GM18505 (cell line): ENCODE data around the gene VAC14.
"Not testable (repeated sequence)": the region's sequence is repeated elsewhere in the genome, so short reads cannot be mapped to it uniquely, and the experiment has no call there.

Experiments
- ATAC-seq: cut with Tn5 transposase; IDR thresholded peaks from one replicate; pipeline ENCODE4 v1.9.1; 2021; ENCODE audit not compliant: unreplicated experiment
- POLR2A ChIP-seq: IDR thresholded peaks from 4 replicates; pipeline ENCODE4 v1.6.1; 2011; ENCODE audit warnings: borderline replicate concordance; ENCODE audit not compliant: insufficient read depth, insufficient read length; ENCODE audit errors: extremely low read depth

VAC14 gene

DNA sequence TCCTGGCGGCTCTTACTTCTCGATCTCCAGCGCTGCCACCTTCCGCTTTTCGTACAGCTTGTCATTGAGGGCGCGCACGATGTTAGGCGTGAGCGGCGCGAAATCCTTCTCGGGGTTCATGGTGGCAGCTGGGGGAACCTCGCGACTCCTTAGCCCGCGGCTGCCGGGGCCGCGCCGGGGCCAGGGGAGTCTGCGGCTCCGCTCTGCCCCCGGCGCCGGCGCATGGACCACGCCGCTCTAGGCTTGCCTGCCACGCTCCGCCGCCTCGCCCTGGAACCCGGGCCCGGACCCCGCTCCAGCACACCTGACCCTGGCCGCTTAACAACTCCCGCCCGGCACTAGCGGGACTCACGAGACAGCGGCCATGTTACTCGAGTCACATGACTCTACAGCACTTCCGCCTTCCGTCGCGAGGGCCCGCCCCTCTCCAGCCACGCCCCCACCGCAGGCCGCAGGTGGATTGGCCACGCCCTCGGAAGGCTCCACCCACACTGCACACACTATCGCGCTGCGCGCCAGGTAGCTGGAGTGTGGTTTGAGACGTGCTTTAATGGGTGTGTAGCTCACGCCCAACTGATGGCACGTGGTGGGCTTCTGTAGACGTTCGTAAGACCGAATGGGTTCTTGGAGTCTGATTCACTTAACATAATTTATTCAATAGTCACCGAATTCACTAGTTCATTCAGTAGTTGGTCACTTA lies at the start of gene VAC14:
VAC14 (minus strand) TSS at position 378 of the 700 bp plus-strand sequence; CDS start at position 120, 258 bp downstream.
- peak; percentile 96 for ATAC-seq
- peak; percentile 83 for TF ChIP-seq POLR2A

DNA sequence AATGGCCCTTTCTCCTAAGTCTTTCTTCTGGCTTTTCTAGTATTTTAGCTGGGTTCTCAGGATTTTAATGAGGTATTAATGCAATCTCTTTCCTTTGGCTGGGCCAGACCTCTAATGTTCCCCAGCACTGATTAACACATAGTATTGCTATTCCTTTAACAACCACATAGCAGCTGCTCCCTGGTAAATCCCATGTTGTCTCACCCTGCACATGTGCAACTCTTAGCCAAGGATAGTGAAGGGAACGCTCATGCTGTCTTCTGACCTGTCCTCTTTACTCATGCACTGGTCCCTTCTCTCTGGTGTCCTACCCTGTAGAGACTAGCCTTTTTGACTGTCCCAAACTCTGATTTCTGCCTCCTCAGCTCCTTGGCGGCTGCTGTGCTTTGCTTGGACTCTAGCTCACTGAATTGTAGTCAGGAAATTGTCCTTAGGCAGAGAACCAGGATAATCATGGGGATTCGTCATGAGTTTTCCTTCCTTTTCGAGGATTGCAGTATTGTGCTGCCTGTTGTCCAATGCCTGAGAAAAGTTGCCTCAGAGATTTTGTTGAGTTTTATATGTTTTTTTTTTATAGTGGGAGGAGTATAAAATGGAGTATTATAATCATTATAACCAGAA lies 22.6 kb upstream of the VAC14 start:
- ATAC-seq, result not testable (repeated sequence)

DNA sequence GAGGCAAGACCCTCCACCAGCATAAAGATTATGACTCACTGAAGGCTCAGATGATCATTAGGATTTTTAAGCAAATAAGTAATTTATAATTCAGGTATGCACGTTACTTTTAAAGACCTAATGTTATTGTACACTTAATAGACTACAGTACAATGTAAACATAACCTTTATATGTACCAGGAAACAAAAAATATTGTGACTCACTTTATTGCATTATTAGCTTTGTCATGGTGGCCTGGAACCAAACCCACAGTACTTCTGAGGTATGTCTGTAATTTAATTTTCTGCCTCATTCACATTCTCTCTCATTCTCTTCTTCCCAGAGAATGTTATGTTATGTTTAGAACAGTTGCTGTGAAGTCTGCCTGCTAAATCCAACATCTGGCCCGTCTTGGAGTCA lies 21.8 kb upstream of the VAC14 start:
- ATAC-seq, result not testable (repeated sequence)

DNA sequence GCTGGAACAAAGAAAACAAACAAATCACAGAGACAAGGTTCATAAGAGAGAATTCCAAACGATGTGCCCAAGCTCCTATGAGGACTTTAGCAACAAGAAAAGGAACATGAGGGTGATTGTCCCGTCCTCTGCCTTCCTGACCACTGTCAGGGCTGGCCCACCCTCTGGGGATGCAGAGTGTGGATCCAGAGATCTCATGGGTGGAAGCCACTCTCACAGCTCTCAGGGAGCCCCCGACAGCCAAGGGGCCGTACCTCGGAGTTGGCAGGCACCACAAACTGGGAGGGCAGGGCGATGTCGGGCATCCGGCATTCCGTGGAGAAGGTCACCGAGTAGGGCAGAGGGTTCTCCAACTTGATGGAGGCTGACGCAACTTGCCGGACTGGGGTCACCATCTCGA lies 17.1 kb upstream of the VAC14 start:
- not testable (repeated sequence) for ATAC-seq

DNA sequence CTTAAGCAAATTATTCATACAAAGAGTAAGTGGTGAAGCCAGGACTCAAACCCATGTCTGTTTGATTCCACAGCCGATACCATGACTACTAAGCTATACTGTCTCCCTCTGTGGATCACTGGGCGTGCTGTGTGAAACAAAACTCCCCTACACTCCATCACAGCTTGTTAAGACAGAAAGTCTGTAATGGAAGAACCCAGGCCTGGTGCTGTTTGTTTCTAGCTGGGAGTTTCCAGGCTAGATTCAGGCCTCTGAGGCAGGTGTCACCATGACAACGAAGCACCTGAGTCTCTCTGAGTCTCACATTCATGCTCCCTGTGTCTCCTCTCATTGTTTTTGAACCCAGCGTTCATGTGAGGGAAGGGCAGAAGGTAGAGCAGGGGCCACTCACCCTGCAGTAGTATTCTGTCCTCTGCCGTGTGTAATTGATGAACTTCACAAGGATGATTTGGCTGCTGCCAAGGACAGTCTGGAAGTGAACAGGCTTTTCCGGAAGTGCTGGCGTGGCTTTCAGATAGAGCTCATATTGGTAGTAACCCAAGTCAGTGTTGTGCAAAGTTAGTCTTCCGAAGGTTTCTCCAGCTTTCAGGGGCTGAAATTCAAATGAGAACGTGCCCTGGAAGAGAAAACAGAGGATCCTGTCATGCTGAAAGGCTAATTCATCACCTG lies 8.6 kb upstream of the VAC14 start:
- no peak for ATAC-seq
- TF ChIP-seq POLR2A, result no peak

DNA sequence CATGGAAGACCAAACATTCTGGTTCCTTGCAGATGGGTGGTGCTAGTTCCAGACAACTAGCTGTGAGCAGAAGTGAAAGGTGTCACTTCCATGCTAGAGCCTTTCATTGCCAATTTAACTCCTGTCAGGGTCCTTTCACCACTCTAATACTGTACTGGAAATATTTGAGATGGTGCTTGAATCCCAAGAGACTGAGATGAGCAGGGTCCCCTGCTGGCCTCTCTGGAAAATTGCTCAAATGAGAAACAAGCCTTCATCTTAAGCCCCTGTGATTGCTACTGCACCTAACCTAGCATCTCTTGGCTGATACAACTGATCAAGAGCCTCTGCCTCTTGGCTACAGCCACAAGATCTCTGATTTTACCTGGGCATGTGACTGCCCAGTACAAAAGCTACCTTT lies 7.4 kb upstream of the VAC14 start:
- no peak for ATAC-seq
- TF ChIP-seq POLR2A, result no peak

DNA sequence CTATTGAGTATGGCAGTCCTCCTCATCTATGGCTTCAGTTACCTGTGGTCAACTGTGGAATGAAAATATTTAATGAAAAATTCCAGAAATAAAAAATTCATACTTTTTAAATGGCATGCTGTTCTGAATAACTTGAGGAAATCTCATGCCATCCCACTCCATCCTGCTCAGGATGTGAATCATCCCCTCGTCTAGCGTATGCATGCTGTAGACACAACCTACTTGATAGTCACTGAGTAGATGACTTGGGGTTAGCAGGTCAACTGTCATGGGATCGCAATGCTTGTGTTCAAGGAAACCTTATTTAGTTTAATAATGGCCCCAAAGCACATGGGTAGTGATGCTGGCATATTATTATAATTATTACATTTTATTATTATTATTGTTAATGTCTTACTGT lies 4.8 kb upstream of the VAC14 start:
- no peak for ATAC-seq
- TF ChIP-seq POLR2A, result no peak

DNA sequence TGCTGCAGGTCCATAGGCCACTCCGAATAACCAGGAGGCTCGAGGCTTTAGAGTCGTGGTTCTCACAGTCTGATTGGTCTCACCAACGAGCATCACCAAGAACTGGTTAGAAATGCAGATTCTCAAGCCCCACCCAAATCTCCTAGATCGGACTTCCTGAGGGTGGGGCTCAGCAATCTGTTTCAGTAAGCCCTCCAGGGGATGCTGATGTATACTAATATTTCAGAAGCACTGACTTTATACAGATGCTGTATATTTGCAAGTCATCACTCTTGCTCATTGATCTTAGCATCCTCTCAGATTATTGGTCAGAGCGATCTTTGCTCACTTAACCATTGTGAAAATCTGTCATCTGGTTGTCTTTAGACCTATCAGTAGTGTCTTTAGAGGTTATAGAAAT lies 4.4 kb upstream of the VAC14 start:
- no peak for ATAC-seq
- TF ChIP-seq POLR2A, result no peak

DNA sequence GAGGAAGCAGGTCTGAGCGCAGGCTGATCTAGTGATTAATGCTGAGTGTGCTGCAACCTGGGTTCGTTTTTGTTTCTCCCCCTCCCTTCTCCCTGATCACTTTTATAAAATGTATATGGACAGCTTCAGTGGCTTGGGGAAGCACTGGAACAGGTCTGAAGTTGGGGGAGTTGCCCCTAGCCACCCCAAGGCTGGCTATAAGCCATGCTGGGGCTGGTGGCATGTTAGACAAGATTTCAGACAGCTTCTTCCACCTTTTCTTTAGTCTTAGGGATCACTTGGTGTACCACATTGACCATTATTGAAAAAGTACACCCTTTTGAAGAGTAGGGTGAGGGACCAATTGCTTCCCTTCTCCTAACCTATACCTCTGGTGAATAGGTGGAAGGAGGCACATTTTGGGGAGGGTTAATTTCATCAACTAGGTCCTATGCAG lies 3.8 kb upstream of the VAC14 start:
- ATAC-seq, result no peak
- TF ChIP-seq POLR2A, result no peak

DNA sequence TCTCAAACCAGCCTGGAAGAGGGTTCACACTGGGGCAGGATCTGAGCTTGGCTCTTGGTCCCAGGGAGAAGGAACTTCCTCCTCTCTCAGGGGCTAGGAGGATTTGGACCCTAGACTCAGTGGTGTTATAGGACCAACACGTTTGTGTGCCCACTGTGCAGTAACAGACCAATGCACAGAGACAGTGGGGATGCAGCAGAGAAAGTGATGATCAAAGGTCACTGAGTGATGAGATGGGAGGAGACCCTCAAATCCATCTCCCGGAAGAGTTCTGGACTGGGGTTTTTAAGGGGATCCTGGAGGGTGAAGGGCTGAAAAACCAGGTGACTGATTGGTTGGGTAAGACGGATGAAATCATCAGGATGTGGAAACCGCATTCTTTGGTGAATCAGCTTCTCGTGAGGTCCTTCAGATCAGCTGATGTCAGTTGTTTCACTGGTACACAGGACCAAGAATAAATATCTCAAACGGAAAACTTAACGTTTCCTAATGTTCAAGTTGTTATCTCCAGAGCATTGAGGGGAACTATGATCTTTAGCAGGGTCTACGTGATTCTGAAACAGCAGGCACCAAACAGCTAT lies 3.3 kb upstream of the VAC14 start:
- TF ChIP-seq POLR2A, result no peak
- ATAC-seq, result no peak

DNA sequence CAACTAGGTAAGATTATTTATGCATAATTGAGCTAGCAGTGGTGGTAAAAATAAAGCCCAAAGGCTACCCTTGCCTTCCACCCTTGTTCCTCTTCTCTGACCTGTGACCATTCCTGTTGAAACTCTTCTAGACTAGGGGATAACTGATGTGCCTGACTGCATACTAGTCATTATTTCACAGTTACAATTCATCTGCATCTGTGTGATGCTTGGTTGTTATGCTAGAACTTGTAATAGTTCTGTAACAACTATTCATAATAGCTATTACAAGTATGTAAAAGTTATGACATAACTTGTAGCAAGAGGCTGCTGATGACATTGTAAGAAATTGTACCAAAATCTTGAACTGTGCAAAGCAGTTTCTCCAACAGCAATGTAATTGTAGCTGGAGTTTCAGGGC lies 2.4 kb upstream of the VAC14 start:
- no peak for ATAC-seq
- TF ChIP-seq POLR2A, result no peak

DNA sequence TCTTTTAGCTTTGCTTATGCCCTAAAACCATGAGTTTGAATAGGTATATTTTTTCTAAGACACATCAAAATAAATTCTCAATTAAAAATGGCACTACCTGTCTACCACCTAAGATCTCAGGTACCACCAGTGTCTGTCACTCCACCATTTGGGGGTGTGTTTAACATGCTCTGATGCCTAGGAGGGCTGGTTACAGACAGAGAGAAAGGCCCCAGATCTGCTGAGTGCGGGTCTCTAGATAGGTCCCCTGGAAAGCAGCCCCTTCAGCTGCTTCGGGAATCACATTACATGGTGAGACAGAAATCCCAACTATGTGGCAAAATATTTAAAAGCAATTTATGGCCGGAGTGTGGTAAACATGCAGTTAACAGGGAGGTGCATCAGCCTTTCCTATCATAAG lies 653 bp upstream of the VAC14 start:
- ATAC-seq, result no peak
- TF ChIP-seq POLR2A, result no peak

DNA sequence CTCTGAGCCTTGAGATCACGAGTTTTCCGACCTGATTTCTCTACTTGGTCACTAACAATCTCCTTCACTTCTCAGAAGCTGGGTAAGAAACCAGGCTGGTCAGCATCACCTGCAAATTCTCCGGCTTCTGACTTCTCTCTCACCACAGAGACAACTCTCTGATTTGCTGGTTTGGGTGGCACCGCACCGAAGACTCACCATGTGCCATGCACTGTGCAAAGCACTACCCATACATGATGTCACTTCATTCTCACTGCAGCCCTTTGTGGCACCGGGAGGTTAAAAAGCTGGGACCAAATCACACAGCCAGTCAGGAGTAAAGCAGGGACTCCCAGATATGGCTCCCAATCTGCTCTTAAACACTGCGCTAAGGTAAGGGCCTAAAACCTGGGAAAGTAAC lies 647 bp downstream of the VAC14 start:
- ATAC-seq, result no peak
- TF ChIP-seq POLR2A, result no peak

DNA sequence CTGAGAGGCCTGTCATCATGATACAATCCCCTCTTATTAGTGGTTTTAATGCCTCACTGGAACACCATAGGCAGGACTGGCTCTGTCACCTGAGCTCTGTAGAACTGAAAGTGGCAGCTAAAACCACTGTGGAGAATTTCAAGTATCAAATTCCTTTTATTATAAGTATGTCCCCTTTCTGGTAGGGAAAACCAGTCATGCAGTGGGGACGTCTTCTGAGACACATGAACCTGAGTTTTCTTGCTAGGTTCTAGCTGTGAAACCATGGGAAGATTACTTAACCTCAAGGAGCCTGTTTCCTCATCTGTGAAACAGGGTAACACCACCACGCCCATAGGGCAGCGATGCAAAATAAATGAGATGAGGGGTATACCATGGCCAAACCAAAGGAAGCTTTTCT lies 4.7 kb downstream of the VAC14 start:
- no peak for ATAC-seq
- TF ChIP-seq POLR2A, result no peak
